Brain microvascular endothelial cell (primary cell): Measurements from ENCODE around the gene RBM26.

Experiments used
- DNase-seq: peaks from one replicate; pipeline ENCODE4 v3.0.0-alpha.2; 2020
- H3K27ac ChIP-seq: fragments of 250-450 bp; sonication (Bioruptor Pico); 2 replicates; pipeline ENCODE4 v1.5.1; 2020; ENCODE audit warnings: mild to moderate bottlenecking, moderate library complexity
- H3K27me3 ChIP-seq: fragments of 250-450 bp; sonication (Bioruptor Pico); replicated peaks from 2 replicates; pipeline ENCODE4 v1.5.1; 2020; ENCODE audit warnings: mild to moderate bottlenecking
- H3K36me3 ChIP-seq: fragments of 250-450 bp; sonication (Bioruptor Pico); replicated peaks from 2 replicates; pipeline ENCODE4 v1.5.1; 2020; ENCODE audit warnings: mild to moderate bottlenecking
- H3K4me3 ChIP-seq: 2 replicates; pipeline ENCODE4 v1.5.1; 2011; ENCODE audit warnings: low read depth, mild to moderate bottlenecking, control low read depth, low read length, moderate library complexity
- in situ Hi-C: cut with HindIII; loops from 2 replicates; pipeline ENCODE4 v1.10.0; 2017; ENCODE audit warnings: low sequenced_read_pairs, low pct_ligation_motif_present
- TF ChIP-seq, protein P1 (sequence below): IDR thresholded peaks from 2 replicates; pipeline ENCODE4 v1.5.1; 2011; ENCODE audit warnings: low read depth, mild to moderate bottlenecking, moderate library complexity, low read length, control low read depth, inconsistent platforms; ENCODE audit errors: missing control alignments

RBM26 gene

GRCh38 chr13:79393564-79394249, 12.3 kb downstream of the RBM26 start:
- Histone ChIP-seq H3K36me3 (peaks cover 6% of the 10 kb centered on the region), H3K27me3 (no peaks in the 10 kb centered on the region), H3K27ac (no peak overlapping the region), H3K4me3 (no peak overlapping the region)
- DNase-seq, result peak; percentile 45
- in situ Hi-C loops, result no loop called here
- TF ChIP-seq, protein P1, sequence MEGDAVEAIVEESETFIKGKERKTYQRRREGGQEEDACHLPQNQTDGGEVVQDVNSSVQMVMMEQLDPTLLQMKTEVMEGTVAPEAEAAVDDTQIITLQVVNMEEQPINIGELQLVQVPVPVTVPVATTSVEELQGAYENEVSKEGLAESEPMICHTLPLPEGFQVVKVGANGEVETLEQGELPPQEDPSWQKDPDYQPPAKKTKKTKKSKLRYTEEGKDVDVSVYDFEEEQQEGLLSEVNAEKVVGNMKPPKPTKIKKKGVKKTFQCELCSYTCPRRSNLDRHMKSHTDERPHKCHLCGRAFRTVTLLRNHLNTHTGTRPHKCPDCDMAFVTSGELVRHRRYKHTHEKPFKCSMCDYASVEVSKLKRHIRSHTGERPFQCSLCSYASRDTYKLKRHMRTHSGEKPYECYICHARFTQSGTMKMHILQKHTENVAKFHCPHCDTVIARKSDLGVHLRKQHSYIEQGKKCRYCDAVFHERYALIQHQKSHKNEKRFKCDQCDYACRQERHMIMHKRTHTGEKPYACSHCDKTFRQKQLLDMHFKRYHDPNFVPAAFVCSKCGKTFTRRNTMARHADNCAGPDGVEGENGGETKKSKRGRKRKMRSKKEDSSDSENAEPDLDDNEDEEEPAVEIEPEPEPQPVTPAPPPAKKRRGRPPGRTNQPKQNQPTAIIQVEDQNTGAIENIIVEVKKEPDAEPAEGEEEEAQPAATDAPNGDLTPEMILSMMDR, result no peak

- no peak overlapping the region for H3K4me3 ChIP-seq
- peaks cover 6% of the 10 kb centered on the region for H3K36me3 ChIP-seq
- DNase-seq, result peak; percentile 36
- TF ChIP-seq, protein P1, result no peak
- in situ Hi-C loops, result no loop called here
- H3K27ac ChIP-seq, result no peak overlapping the region
- H3K27me3 ChIP-seq, result no peaks in the 10 kb centered on the region
These were observed 13.0 kb downstream of the RBM26 start for GRCh38 chr13:79392882-79393563.

GRCh38 chr13:79389026-79389425, 17.0 kb downstream of the RBM26 start:
- TF ChIP-seq, protein P1, result no peak
- no peak for DNase-seq
- Histone ChIP-seq H3K4me3 (no peak overlapping the region), H3K27ac (no peak overlapping the region), H3K27me3 (no peaks in the 10 kb centered on the region), H3K36me3 (no peaks in the 10 kb centered on the region)
- in situ Hi-C loops, result no loop called here

GRCh38 chr13:79387853-79388252, 18.2 kb downstream of the RBM26 start:
- no peak overlapping the region for H3K4me3 ChIP-seq
- H3K36me3 ChIP-seq, result no peaks in the 10 kb centered on the region
- no peak overlapping the region for H3K27ac ChIP-seq
- no peak for DNase-seq
- no peaks in the 10 kb centered on the region for H3K27me3 ChIP-seq
- TF ChIP-seq, protein P1, result no peak
- in situ Hi-C loops, result no loop called here

DNA sequence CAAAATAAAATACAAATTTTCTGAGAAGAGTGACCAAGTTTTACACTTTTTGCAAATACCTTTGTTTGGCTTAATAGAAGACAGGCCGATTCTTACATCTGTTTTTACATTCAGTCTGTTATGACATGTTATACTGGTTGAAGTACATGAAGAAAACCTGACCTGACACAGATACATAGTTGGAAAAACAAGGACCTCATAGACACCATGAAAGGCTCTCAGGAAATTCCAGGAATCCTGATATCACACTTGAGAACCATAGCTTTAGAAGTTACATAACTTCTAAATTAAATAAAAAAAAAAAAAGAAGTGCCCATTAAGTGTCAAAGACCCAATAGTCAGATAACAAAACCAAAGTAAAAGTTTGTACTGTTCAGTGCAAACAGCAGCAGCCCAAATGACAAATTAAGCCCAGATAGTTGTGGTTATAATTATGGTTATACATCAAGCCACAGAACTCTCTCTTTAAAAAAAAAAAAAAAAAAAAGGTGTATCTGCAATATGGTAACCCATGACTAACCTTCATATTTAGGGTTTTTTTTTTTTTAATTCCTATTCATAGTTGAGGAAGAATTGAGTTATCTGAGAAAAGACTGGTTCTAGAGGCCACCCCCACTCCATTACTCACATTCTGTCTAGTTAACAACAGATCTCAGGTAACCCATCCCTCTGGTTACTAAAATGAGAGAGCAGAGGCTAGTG, 19.8 kb downstream of the RBM26 start:
- in situ Hi-C loops, result no loop called here
- no peak overlapping the region for H3K4me3 ChIP-seq
- H3K36me3 ChIP-seq, result no peaks in the 10 kb centered on the region
- TF ChIP-seq, protein P1, result no peak
- no peak overlapping the region for H3K27ac ChIP-seq
- no peak for DNase-seq
- H3K27me3 ChIP-seq, result no peaks in the 10 kb centered on the region
